Adipocyte (in vitro differentiated cells): ENCODE results near the gene NTSR1.

Source experiments
- DNase-seq: peaks from one replicate; pipeline ENCODE4 v3.0.0-alpha.2; 2015; ENCODE audit warnings: low read depth
- H3K27me3 ChIP-seq: replicated peaks from 2 replicates; pipeline ENCODE4 v1.7.0; 2013; ENCODE audit warnings: mild to moderate bottlenecking, low read length, moderate library complexity; ENCODE audit not compliant: control insufficient read depth, insufficient read depth
- H3K36me3 ChIP-seq: 2 replicates; pipeline ENCODE4 v1.7.0; 2013; ENCODE audit warnings: low read length, mild to moderate bottlenecking, moderate library complexity; ENCODE audit not compliant: control insufficient read depth, insufficient read depth, severe bottlenecking
- H3K4me1 ChIP-seq: 2 replicates; pipeline ENCODE4 v1.7.0; 2013; ENCODE audit warnings: mild to moderate bottlenecking, low read length, moderate library complexity; ENCODE audit not compliant: control insufficient read depth, insufficient read depth
- H3K4me3 ChIP-seq: 2 replicates; pipeline ENCODE4 v1.7.0; 2013; ENCODE audit warnings: mild to moderate bottlenecking, low read length, moderate library complexity
- H3K9ac ChIP-seq: 2 replicates; pipeline ENCODE4 v1.7.0; 2013; ENCODE audit warnings: mild to moderate bottlenecking, low read length, moderate library complexity
- H3K9me3 ChIP-seq: 2 replicates; pipeline ENCODE4 v1.7.0; 2013; ENCODE audit warnings: mild to moderate bottlenecking, low read length, moderate library complexity; ENCODE audit not compliant: control insufficient read depth

NTSR1 gene

GRCh38 chr20:62778601-62779416 lies 70.2 kb downstream of the NTSR1 start:
- Histone ChIP-seq H3K36me3 (no peaks in the 10 kb centered on the region), H3K9me3 (no peaks in the 10 kb centered on the region)
- DNase-seq: no peak

DNA sequence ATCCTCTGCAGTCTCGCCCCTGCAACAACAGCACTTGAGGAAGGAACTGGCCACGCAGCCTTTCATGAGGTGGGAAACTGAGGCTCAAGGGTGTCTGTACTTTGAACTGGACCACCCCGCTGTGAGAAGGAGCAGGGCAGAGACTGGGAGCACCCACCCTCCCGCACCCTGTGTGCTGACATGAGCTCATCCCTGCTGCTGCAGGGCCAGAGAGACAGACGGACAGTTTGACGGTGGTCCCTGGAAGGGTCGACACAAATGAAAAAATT lies 70.7 kb downstream of the NTSR1 start:
- H3K36me3 ChIP-seq: no peaks in the 10 kb centered on the region
- no peak overlapping the region for H3K9ac ChIP-seq
- no peaks in the 10 kb centered on the region for H3K4me1 ChIP-seq
- H3K4me3 ChIP-seq: no peak overlapping the region
- H3K9me3 ChIP-seq: no peaks in the 10 kb centered on the region
- H3K27me3 ChIP-seq: peaks cover 25% of the 10 kb centered on the region
- no peak for DNase-seq

More at GRCh38 chr20:62778601-62779416, 70.2 kb downstream of the NTSR1 start:
- Histone ChIP-seq H3K4me1 (peaks cover under 1% of the 10 kb centered on the region), H3K9ac (no peak overlapping the region), H3K4me3 (no peak overlapping the region), H3K27me3 (peaks cover 25% of the 10 kb centered on the region)

GRCh38 chr20:62780204-62780603 lies 71.6 kb downstream of the NTSR1 start:
- H3K27me3 ChIP-seq: peaks cover 20% of the 10 kb centered on the region
- H3K36me3 ChIP-seq: no peaks in the 10 kb centered on the region
- H3K9me3 ChIP-seq: no peaks in the 10 kb centered on the region
- no peak for DNase-seq
- H3K4me3 ChIP-seq: no peak overlapping the region
- H3K4me1 ChIP-seq: no peaks in the 10 kb centered on the region
- H3K9ac ChIP-seq: no peak overlapping the region

- no peak overlapping the region for H3K4me3 ChIP-seq
- no peak for DNase-seq
Observed at GRCh38 chr20:62780696-62781095, 72.1 kb downstream of the NTSR1 start.

GRCh38 chr20:62782149-62782892 lies 73.7 kb downstream of the NTSR1 start:
- H3K36me3 ChIP-seq: no peaks in the 10 kb centered on the region
- no peaks in the 10 kb centered on the region for H3K4me1 ChIP-seq
- H3K9ac ChIP-seq: no peak overlapping the region
- H3K27me3 ChIP-seq: peaks cover 18% of the 10 kb centered on the region
- H3K9me3 ChIP-seq: no peaks in the 10 kb centered on the region
- no peak overlapping the region for H3K4me3 ChIP-seq
- no peak for DNase-seq

More at GRCh38 chr20:62780696-62781095, 72.1 kb downstream of the NTSR1 start:
- Histone ChIP-seq H3K4me1 (no peaks in the 10 kb centered on the region), H3K9ac (no peak overlapping the region), H3K36me3 (no peaks in the 10 kb centered on the region), H3K27me3 (peaks cover 15% of the 10 kb centered on the region), H3K9me3 (no peaks in the 10 kb centered on the region)

DNA sequence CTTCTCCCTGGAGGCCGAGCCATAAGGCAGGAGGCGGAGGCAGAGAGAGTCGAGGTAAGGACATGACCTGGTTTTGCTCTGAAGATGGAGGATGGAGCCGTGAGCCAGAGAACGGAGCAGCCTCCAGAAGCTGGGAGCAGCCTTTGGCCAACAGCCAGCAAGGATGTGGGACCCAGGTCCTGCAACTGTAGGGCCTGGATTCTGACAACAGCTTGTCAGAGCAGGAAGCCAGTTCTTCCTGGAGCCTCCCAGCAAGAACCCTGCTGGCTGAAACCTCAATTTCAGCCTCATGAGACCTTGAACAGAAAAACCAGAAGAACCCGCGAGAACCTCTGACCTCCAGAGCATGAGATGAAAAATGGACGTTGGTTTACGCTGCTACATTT lies 74.2 kb downstream of the NTSR1 start:
- Histone ChIP-seq H3K27me3 (peaks cover 20% of the 10 kb centered on the region), H3K4me1 (no peaks in the 10 kb centered on the region), H3K9me3 (no peaks in the 10 kb centered on the region), H3K4me3 (no peak overlapping the region), H3K36me3 (no peaks in the 10 kb centered on the region), H3K9ac (no peak overlapping the region)
- DNase-seq: no peak

- Histone ChIP-seq H3K4me3 (no peak overlapping the region), H3K9ac (no peak overlapping the region), H3K27me3 (peaks cover 30% of the 10 kb centered on the region), H3K9me3 (no peaks in the 10 kb centered on the region), H3K4me1 (no peaks in the 10 kb centered on the region), H3K36me3 (no peaks in the 10 kb centered on the region)
- no peak for DNase-seq
Observed at GRCh38 chr20:62784497-62784896, 75.9 kb downstream of the NTSR1 start.

DNA sequence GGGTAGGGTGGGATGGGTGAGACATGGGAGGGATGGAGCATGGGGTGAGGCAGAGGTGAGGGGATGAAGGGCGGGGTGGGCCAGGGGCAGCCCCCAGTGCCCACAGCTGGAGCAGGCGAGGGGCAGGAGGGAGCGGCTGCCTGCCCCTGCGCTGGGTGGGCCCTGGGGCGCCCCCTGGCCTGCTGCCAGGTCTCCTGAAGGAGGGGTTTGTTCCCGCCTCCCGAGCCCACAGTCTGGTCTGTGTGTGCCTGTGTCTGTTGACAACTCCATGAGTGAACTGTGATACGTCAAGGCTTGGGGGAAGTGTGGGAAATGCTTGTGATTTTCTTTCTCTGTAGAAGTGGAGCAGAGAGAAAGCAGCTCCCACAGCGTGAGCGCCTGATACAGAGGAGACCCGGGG lies 76.8 kb downstream of the NTSR1 start:
- peaks cover 24% of the 10 kb centered on the region for H3K27me3 ChIP-seq
- H3K4me3 ChIP-seq: no peak overlapping the region
- no peaks in the 10 kb centered on the region for H3K36me3 ChIP-seq

DNA sequence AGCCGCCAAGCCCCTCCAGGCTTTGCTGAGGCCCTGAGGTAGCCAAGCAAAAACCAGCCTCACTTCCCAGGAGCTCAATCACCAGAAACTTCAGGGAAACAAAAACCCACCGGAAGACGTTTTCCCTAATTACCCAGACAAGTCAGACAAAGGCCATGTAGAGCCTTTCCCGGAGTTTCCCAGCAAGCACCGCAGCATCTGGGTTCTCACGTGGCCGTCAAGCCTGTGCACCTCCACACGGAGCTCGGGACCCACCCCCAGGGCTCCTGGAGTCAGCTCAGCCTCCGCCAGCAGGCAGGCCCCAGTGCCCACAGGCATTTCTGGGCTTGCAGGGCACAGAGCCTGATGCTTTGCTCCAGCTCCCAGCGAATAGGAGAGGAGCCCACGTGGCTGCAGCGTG lies 77.5 kb downstream of the NTSR1 start:
- peaks cover 22% of the 10 kb centered on the region for H3K27me3 ChIP-seq
- H3K4me1 ChIP-seq: no peaks in the 10 kb centered on the region
- H3K9ac ChIP-seq: no peak overlapping the region
- H3K4me3 ChIP-seq: no peak overlapping the region
- DNase-seq: no peak
- H3K9me3 ChIP-seq: no peaks in the 10 kb centered on the region
- H3K36me3 ChIP-seq: no peaks in the 10 kb centered on the region

More for the DNA sequence above, 76.8 kb downstream of the NTSR1 start:
- Histone ChIP-seq H3K9ac (no peak overlapping the region), H3K4me1 (no peaks in the 10 kb centered on the region), H3K9me3 (no peaks in the 10 kb centered on the region)
- no peak for DNase-seq

- Histone ChIP-seq H3K36me3 (no peaks in the 10 kb centered on the region), H3K9ac (no peak overlapping the region), H3K27me3 (peaks cover 22% of the 10 kb centered on the region), H3K4me3 (no peak overlapping the region), H3K9me3 (no peaks in the 10 kb centered on the region), H3K4me1 (no peaks in the 10 kb centered on the region)
- no peak for DNase-seq
Observed at GRCh38 chr20:62787321-62787720, 78.7 kb downstream of the NTSR1 start.

GRCh38 chr20:62787866-62788265 lies 79.2 kb downstream of the NTSR1 start:
- Histone ChIP-seq H3K9me3 (no peaks in the 10 kb centered on the region), H3K36me3 (no peaks in the 10 kb centered on the region), H3K4me1 (no peaks in the 10 kb centered on the region), H3K4me3 (no peak overlapping the region), H3K9ac (no peak overlapping the region), H3K27me3 (peaks cover 22% of the 10 kb centered on the region)
- DNase-seq: no peak
